Fibroblast of mammary gland (primary cell): ENCODE results near the gene DHX8.

Source experiments
- DNase-seq: peaks from one replicate; pipeline ENCODE4 v3.0.0-alpha.2; 2010; ENCODE audit warnings: low read depth
- H3K4me3 ChIP-seq: 2 replicates; pipeline ENCODE4 v1.5.1; 2011; ENCODE audit warnings: low read depth, mild to moderate bottlenecking, low read length, moderate library complexity; ENCODE audit not compliant: control insufficient read depth
- CTCF ChIP-seq: conservative IDR thresholded peaks from 2 replicates; pipeline ENCODE4 v1.5.1; 2011; ENCODE audit warnings: low read depth, low read length, inconsistent platforms; ENCODE audit not compliant: control insufficient read depth, insufficient read depth

Gene DHX8

GRCh38 chr17:43563600-43564594 is 80.1 kb downstream of the DHX8 start:
- DNase-seq: no peak
- no peak for TF ChIP-seq CTCF
- H3K4me3 ChIP-seq: no peak overlapping the region

- no peak for DNase-seq
- no peak overlapping the region for H3K4me3 ChIP-seq
- no peak for TF ChIP-seq CTCF
Observed at GRCh38 chr17:43568506-43569082, 84.8 kb downstream of the DHX8 start.

GRCh38 chr17:43570518-43570928 is 86.7 kb downstream of the DHX8 start:
- no peak for TF ChIP-seq CTCF
- no peak overlapping the region for H3K4me3 ChIP-seq
- DNase-seq: peak; percentile 93

GRCh38 chr17:43572368-43572980 is 88.7 kb downstream of the DHX8 start:
- no peak for DNase-seq
- TF ChIP-seq CTCF: no peak
- H3K4me3 ChIP-seq: no peak overlapping the region

- no peak for DNase-seq
- no peak for TF ChIP-seq CTCF
- H3K4me3 ChIP-seq: no peak overlapping the region
Observed at GRCh38 chr17:43573579-43574321, 90.0 kb downstream of the DHX8 start.

- no peak for DNase-seq
- no peak for TF ChIP-seq CTCF
- no peak overlapping the region for H3K4me3 ChIP-seq
Observed at GRCh38 chr17:43574348-43574747, 90.6 kb downstream of the DHX8 start.
